ENCODE results near the gene IL1R2. TPM values are rescaled to one million over a fixed set of nuclear protein-coding genes. Genes with fewer than 3 reads are reported as not detected.
A peak's percentile ranks its signal among the peaks of the same experiment; 100 is the strongest.

Gene IL1R2
- total and polyA plus RNA-seq, 2 of the 13 experiments (the other 11 are each of a cell fraction or from before 2014, with no cell fraction given): 3.6 to 7.3 TPM

- TF ChIP-seq HMGXB3 (CRISPR knock-in tag; IDR thresholded peaks at IDR 0.05; ENCODE audit: borderline replicate concordance) (no peak), GPBP1L1 (CRISPR knock-in tag; IDR thresholded peaks at IDR 0.05) (no peak), ZNF749 (CRISPR knock-in tag; IDR thresholded peaks at IDR 0.05; ENCODE audit: borderline replicate concordance) (no peak), SNAPC2 (CRISPR knock-in tag; IDR thresholded peaks at IDR 0.05) (no peak), ZNF329 (CRISPR knock-in tag; IDR thresholded peaks at IDR 0.05; ENCODE audit: low read depth) (peak; percentile 95), BORCS8-MEF2B (CRISPR knock-in tag; IDR thresholded peaks at IDR 0.05) (no peak), CREB1 (IDR thresholded peaks at IDR 0.05) (peak; percentile 20; the same call in 1 of the 2 replicates), CREB1 (CRISPR knock-in tag; IDR thresholded peaks at IDR 0.05) (no peak), NR2F6 (IDR thresholded peaks at IDR 0.05) (no peak), NR2F6 (CRISPR knock-in tag; IDR thresholded peaks at IDR 0.05) (no peak), ESRRA (CRISPR knock-in tag; IDR thresholded peaks at IDR 0.05; ENCODE audit: low read depth) (no peak), ZBTB37 (CRISPR knock-in tag; IDR thresholded peaks at IDR 0.05) (no peak), ZNF574 (CRISPR knock-in tag; IDR thresholded peaks at IDR 0.05) (no peak), ONECUT2 (CRISPR knock-in tag; IDR thresholded peaks at IDR 0.05) (no peak), ZBED4 (CRISPR knock-in tag; IDR thresholded peaks at IDR 0.05; ENCODE audit: borderline replicate concordance) (no peak), ZZZ3 (CRISPR knock-in tag; IDR thresholded peaks at IDR 0.05; ENCODE audit: borderline replicate concordance) (no peak), TEAD3 (CRISPR knock-in tag; optimal IDR thresholded peaks at IDR 0.05; ENCODE audit: borderline replicate concordance) (peak; percentile 14)
Observed at GRCh38 chr2:102056079-102056581, 64.4 kb downstream of the IL1R2 start (continued).
